Testis (tissue), 3 donors: Measurements from ENCODE around the gene ATP6V0D1. TPM values are rescaled to one million over a fixed set of nuclear protein-coding genes. Genes with fewer than 3 reads are reported as not detected.
A peak's percentile ranks its signal among the peaks of the same experiment; 100 is the strongest.
"Not testable (repeated sequence)": the region's sequence is repeated elsewhere in the genome, so short reads cannot be mapped to it uniquely, and the experiment has no call there.

ENCODE experiments used
- DNase-seq: peaks from one replicate; pipeline ENCODE4 v3.0.0-alpha.2; 2019
- H3K27ac ChIP-seq, 2 donors: fragments of 200-600 bp; sonication (generic); one replicate each; pipeline ENCODE4 v1.5.1; 2019
- H3K27me3 ChIP-seq: fragments of 200-600 bp; sonication (generic); one replicate; pipeline ENCODE4 v1.5.1; 2019
- H3K36me3 ChIP-seq: fragments of 200-600 bp; sonication (generic); one replicate; pipeline ENCODE4 v1.5.1; 2017; ENCODE audit warnings: low read depth; ENCODE audit errors: missing control alignments
- H3K4me1 ChIP-seq: fragments of 200-600 bp; sonication (generic); one replicate; pipeline ENCODE4 v1.5.1; 2019
- H3K4me3 ChIP-seq, 2 donors: fragments of 200-600 bp; sonication (generic); one replicate each; pipeline ENCODE4 v1.5.1; 2017 to 2019
- H3K9me3 ChIP-seq: fragments of 200-600 bp; sonication (generic); one replicate; pipeline ENCODE4 v1.5.1; 2017
- CTCF ChIP-seq, 3 experiments: fragments of 450-650 bp in 2 of 3; fragments of 200-600 bp in 1 of 3; sonication (generic) in 1 of 3; IDR thresholded peaks; one replicate each; pipeline ENCODE4 v1.5.1; 2016 to 2019; ENCODE audit warnings: antibody characterized with exemption in 3 of 3, mild to moderate bottlenecking in 2 of 3, moderate library complexity in 1 of 3
- POLR2A ChIP-seq: fragments of 450-650 bp; IDR thresholded peaks from one replicate; pipeline ENCODE4 v1.6.1; 2017; ENCODE audit warnings: antibody characterized with exemption, mild to moderate bottlenecking, moderate library complexity
- WGBS, 2 donors: methylation state at CpG; one replicate each; pipeline ENCODE4 v1.1.5; 2018; 5-methylcytosine and 5-hydroxymethylcytosine counted together
- intact Hi-C: fragments of 100-400 bp; cut with DNase I; formaldehyde crosslinking; loops from one replicate; pipeline ENCODE4 v1.15.1; 2023; ENCODE audit warnings: low total_unique reads
- polyA plus RNA-seq: library from polyadenylated mRNA; stranded (reverse); fragments of 350-450 nt; fragmentation: Illumina TruSeq; extraction: RNeasy Lipid Tissue Mini Kit (QIAGEN cat#74804); gene quantifications from one replicate; pipeline ENCODE4 v1.2.3, GENCODE V29; 2014; ENCODE audit warnings: low read depth, low replicate concordance; ENCODE audit not compliant: insufficient read depth
- total RNA-seq, 2 donors: library from RNA; depleted of rRNA; stranded (reverse); fragments of >200 nt; gene quantifications; one replicate each; pipeline ENCODE4 v1.2.3, GENCODE V29; 2016

The ATP6V0D1 gene
- total and polyA plus RNA-seq, 3 donors from 2014 or later: 95.0 to 165 (median 135) TPM

- Histone ChIP-seq H3K4me1 (peaks cover 27% of the 10 kb centered on the region), H3K9me3 (no peaks in the 10 kb centered on the region), H3K27me3 (no peaks in the 10 kb centered on the region), H3K27ac (no peak overlapping the region), H3K4me3 (no peak overlapping the region), H3K36me3 (no peaks in the 10 kb centered on the region)
- intact Hi-C loops: no loop called here
- no peak for DNase-seq
- 58 to 79% methylated on average over 2 of the region's 2 CpGs for WGBS, 2 donors
- TF ChIP-seq CTCF (IDR thresholded peaks at IDR 0.05) (no peak), POLR2A (no peak)
Observed at GRCh38 chr16:67417333-67418061, 63.5 kb downstream of the ATP6V0D1 start.

- peaks cover 27% of the 10 kb centered on the region for H3K4me1 ChIP-seq
- TF ChIP-seq CTCF (IDR thresholded peaks at IDR 0.05) (peak; percentile 38 to 45 (median 42)), POLR2A (no peak)
- DNase-seq: peak; percentile 81
- peak within 1 kb of the TSS; percentile 71 to 85 for H3K4me3 ChIP-seq
- H3K36me3 ChIP-seq: no peaks in the 10 kb centered on the region
- peak within 1 kb of the TSS; percentile 85 to 89 for H3K27ac ChIP-seq
- no peaks in the 10 kb centered on the region for H3K9me3 ChIP-seq
- intact Hi-C loops: no loop called here
- H3K27me3 ChIP-seq: no peaks in the 10 kb centered on the region
- WGBS, 2 donors: 1 to 2% methylated on average over 51 to 52 of the region's 73 CpGs
Observed at GRCh38 chr16:67415872-67416793, 64.8 kb downstream of the ATP6V0D1 start, which contains the start of gene ZDHHC1. ZDHHC1 (minus strand) TSS chr16:67416477; CDS start chr16:67407775, 8,702 bp downstream.

GRCh38 chr16:67415421-67415820 lies 65.5 kb downstream of the ATP6V0D1 start:
- H3K36me3 ChIP-seq, H3K27me3 ChIP-seq, intact Hi-C loops, DNase-seq, H3K9me3 ChIP-seq: not testable (repeated sequence)
- H3K4me3 ChIP-seq: peak overlapping the region; percentile 71 to 85
- peaks cover 27% of the 10 kb centered on the region for H3K4me1 ChIP-seq
- H3K27ac ChIP-seq: peak overlapping the region in 1 of 2 donors; percentile 89
- 51 to 83% methylated on average over 19 of the region's 19 CpGs for WGBS, 2 donors

GRCh38 chr16:67413978-67414911 lies 66.7 kb downstream of the ATP6V0D1 start:
- TF ChIP-seq POLR2A (no peak), CTCF (IDR thresholded peaks at IDR 0.05) (no peak)
- WGBS, 2 donors: 35 to 40% methylated on average over 6 of the region's 6 CpGs
- Histone ChIP-seq H3K9me3 (no peaks in the 10 kb centered on the region), H3K4me1 (peaks cover 27% of the 10 kb centered on the region), H3K36me3 (no peaks in the 10 kb centered on the region), H3K27ac (peak overlapping the region; percentile 5 to 45), H3K27me3 (no peaks in the 10 kb centered on the region), H3K4me3 (no peak overlapping the region)
- intact Hi-C loops: no loop called here
- DNase-seq: no peak
